Inferior parietal cortex (tissue), 1 donor: ENCODE data around the gene SLF2.
A peak's percentile ranks its signal among the peaks of the same experiment; 100 is the strongest.

ENCODE experiments used
- DNase-seq: peaks from one replicate; pipeline ENCODE4 v3.0.0-alpha.2; 2016; ENCODE audit errors: extremely low spot score

Gene SLF2

GRCh38 chr10:101014230-101014884 is 101.6 kb downstream of the SLF2 start:
- peak; percentile 82 for DNase-seq
